ENCODE data around the gene CA10.
A peak's percentile ranks its signal among the peaks of the same experiment; 100 is the strongest.

Gene CA10

DNA sequence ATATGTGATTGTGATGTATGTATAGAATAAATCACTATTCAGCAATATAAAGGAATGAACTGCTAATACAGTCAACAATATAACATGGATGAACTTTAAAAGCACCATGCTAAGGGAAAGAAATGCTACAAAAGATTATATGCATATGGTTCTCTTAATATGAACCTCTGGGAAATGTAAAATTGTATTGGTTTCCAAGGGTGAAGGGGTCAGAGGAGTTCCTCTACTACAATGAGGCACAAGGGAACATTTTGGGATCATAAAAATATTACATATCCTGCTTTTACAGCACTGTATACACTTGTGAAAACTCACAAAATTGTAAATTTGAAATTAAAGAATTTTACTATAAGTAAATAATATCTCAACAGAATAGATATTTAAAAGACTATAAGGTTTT, 111.4 kb downstream of the CA10 start:
- no peak for DNase-seq (ENCODE audit: low spot score)

DNA sequence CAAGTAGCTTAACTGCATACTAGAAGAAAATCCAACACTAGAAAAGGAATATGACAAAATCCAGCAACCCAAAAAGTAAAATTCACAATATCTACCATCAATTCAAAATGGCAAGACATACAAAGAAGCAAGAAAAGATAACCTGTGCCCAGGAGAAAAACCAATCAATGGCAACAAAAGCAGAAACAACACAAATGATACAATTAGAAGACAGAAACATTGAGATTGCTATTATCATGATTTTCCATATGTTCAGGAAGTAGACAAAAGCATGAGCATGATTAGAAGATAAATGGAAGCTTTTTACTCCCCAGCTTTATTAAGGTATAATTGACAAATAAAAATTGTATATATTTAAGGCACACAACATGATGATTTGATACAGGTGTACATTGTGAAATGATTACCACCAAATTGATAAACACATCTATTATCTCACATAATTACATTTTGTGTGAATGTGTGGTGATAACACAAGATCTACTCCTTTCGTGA, 117.3 kb downstream of the CA10 start:
- DNase-seq (ENCODE audit: low spot score) = no peak

DNA sequence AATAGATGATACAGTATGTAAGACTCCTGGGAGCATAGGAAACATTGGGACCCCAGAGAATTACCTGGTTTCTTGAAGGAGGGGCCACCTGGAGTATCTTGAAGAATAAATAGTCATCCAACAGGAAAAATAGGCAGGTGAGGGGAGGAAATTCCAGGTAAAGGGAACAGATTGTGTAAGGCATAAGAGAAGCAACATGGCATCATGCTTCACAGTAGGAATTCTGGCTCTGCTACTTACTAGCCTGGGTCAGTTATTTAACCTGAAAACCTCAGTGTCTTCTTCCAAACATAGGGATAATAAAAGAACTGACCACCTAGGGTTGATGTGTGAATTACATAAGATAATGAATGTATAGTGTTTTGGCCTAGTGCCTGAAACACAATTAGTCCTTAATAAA, 122.1 kb downstream of the CA10 start:
- peak; percentile 95 for DNase-seq (ENCODE audit: low spot score)

DNA sequence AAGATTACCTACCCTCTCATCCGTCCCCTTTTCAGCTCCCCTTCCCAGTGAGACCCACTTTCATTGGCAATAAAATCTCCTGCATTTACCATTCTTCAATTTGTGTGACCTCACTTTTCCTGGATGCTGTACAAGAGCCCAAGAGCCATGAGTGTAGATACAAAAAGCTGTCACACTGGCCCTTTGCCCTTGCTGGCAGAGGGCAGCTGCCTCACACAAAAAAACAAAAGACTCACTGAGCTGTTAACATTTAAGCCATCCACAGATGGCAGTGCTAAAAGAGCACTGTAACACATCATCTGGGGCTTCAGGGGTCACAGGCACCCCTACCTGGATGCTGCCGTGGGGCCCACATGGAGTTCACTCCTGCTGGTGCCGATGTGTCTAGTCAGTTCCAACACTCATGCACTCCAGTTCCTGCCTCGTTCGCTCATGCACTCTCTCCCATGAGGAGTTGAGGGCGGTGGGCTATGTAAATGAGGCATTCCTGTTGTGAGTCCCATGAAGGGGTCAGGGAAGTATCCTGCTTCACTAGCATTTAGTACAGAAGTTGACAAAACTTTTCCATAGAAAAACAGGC, 123.1 kb downstream of the CA10 start:
- peak; percentile 95 for DNase-seq (ENCODE audit: low spot score)

DNA sequence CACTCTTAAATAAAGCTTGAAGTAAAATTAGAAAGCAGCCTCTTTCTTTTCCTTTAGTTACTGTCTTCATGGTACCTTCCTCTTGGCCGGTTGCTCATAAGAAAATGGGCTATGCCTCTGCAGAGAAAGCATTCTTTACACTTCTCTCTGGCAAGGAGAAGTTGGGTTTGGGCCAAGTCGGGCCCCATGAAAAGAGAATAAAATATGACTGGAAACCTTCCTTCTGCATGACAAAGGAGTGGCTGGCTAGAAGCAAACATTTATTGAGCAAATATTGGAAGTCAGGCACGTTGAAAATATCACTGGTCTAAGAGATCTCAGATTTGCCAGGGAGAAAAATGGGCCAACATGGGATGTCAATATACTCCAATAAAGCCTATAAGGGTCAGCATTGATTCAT, 126.1 kb downstream of the CA10 start:
- no peak for DNase-seq (ENCODE audit: low spot score)

DNA sequence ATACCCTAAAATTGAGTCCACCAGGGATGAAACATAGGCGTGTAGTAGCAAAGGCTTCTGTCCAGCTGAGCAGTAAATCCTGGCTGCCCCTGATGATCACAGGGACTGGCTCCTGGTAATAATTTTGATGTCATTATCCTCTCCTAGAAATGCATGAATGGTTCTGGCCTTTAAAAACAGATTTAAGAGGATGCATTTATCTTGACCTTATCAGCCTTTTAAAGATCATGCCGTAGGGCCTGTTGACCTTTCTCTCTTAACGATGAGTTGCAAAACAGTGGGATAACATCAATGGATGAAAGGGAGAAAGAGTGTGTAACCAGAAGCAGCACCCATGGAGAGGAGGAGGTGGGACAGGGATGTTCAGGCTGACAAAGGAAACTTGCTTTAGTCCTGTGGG, 128.5 kb downstream of the CA10 start:
- DNase-seq (ENCODE audit: low spot score) = no peak

DNA sequence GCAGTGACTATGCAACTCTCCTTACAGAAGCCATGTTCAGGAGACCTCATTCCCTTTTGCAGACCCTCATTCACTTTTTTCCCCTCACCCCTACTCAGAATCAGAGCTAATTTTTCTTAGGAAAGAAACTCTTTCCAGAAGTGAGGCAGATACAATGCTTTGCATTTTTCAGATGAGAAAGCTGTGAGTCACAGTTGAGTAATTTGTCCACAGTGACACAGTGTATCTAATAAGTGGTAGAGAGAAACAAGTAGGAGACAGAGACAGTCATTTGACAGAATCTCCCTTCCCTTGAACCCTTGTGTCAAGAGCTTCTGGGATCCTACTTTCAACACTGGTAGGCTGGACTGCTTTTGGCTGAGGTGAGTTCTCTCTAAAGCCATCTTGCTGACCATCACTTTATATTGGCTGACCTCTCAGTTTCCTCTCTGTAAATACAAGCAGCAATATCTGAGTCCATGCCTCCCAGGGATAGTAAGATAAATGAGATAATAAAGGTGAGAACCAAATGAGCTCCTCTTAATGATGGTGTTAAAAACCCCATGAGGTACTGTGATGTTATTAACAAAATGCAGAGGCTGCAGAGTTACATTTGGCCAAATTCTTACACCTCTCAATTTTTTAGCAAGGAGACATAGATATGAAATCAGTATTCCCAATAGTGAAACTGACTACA, 130.8 kb downstream of the CA10 start:
- DNase-seq (ENCODE audit: low spot score) = no peak

DNA sequence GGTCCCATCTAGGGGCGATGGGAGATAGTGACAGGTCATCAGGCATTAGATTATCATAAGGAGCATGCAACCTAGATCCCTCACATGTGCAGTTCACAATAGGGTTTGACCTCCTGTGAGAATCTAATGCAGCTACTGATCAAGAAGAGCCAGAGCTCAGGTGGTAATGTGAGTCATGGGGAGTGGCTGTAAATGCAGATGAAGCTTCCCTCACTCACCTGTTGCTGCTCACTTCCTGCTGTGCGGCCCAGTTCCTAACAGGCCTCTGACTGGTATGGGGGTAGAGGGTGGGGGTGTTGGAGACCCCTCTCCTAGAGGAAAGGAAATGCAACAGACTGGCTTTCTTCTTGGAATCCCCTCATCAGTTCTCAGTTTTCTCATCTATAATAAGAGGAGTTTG, 131.4 kb downstream of the CA10 start:
- no peak for DNase-seq (ENCODE audit: low spot score)

DNA sequence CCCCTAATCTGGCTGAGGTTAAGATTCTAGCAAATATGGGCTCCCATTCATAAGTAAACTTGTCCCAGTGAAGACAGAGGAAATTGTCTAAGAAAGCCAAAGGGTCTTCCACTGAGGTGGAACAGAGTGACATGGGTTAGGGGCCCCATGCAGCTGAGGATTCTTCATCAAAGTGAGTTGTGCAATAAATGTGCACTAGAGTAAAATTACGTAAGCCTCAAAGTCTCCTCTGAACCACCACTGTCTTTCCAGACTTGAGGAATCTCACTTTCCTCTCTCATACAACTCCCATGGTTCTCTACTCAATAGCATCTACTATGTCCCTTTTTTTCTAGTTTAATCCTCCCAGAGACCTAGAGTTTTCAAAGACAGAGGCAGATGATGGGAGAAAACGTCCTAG, 132.4 kb downstream of the CA10 start:
- no peak for DNase-seq (ENCODE audit: low spot score)

DNA sequence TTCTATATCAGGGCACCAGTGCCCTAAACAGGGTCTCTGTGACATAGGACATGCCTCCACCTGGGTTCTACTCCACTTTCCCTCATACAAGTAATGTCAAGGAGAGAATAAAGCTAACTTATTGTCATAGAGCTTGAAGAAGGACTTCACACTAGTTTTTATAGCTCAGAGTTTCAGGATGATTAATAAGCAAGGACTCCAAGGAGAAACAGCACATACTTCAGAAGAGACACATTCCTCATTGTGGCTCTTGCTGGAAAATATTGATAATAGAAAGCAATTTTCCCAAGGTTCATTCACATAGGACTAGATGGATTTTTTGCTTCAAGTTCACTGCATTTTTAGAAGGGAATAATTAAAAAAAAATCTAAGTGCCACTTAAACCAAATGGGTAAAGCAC, 133.3 kb downstream of the CA10 start:
- DNase-seq (ENCODE audit: low spot score) = no peak

DNA sequence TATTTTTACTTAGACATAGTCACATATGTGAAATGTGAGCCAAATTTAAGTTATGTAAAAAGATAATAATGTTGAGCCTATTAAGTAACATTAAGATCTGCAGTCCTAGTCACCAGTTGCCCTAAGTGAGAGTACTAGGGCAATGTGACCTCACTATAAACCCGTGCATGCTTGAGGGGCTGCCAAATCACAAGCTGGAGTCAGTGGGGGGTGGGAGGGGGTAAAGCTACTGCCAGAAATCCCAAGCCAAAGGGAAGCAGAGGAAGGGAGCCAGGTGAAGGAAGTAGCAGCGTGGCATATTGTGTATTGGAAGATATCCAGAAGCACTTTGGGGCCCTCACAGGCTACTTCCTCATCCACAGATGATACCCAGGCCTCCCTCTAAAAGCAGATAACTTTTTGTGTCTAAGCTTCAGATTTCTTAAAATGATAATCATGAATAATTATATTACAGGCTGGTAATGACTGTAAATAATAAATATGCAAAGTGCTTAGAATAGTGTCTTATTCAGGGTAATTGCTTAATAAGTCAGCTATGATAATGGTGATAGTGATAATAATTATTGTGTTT, 134.1 kb downstream of the CA10 start:
- DNase-seq (ENCODE audit: low spot score) = peak; percentile 96

DNA sequence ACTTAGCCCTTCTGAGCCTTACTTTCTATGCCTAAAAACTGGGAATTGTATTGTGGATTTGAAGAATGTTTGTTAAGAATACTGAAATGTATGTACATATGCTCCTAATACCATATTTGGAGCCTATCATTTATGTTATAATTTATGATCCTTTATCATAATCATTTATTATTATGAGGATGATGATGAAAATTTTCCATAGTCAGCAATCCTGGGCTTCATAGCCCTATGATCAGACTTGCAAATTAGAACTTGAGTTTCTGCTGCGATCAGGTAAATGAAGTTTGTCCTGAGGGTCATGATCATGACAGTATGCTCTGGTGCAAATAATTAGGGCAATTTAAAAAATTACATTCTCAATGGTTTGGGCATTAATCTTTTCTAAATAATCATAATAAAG, 147.4 kb downstream of the CA10 start:
- no peak for DNase-seq (ENCODE audit: low spot score)

DNA sequence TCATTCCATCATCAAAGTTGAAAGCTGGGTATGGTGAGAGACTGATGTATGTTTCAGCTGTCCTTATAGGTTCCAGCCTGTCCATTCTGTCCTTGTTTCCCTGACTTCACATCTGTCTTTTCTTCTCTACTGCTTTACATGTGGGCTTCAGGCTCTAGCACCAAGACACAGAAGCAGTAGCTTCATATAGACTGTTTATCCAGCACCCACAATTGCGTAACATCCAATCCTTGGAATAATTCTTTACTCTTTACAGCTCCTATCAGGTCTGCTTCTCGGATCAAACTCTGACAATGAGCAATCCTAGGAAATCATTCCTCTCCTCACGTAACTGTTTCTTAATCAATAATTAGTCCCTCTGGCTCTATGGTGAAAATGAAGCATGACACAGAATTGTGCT, 158.9 kb downstream of the CA10 start:
- DNase-seq (ENCODE audit: low spot score) = no peak

DNA sequence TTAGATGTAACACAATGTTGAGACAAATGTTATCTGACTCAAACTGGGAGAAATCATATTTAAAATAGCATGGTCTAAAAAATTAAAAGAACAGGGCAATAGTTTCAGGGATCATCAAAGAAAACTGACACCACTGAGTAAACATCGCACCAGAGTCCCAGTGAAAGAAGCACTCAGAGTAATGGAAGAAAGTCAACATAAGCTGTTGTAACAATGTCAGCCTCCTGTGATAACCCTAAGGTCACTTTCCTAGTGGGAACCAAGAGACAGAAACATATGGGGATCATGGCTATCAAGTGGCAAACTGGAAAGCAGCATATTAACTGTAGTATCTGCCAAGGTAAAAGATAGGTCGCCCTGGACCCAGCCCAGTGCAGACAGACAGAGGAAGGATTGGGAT, 160.8 kb downstream of the CA10 start:
- no peak for DNase-seq (ENCODE audit: low spot score)

DNA sequence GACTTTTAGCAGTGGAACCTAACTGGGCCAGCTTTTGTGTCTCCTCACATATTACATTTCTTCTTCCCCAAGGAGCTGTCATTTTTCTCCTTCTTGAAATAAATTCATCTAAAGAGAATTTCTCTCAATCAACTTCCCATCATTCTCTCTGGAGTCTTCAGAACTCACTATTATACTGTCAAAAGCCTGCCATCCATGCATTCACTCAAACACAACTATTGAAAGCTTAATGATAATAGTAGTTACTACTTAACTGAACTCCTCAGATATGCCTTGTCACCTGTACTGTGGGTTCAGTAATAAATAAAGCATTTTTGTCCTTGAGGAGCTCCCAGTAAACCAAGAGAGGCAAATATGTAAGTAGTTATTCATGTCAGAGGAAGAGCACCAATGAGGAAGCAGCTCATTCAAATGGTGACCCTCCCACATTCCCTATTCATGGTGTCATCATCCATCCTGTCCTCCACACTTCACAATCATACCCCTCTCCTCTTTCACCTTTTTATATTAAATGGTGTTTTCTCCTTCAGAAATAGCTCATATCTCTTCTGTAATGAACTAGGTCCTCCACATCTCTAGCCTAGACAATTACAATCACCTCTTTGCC, 162.6 kb downstream of the CA10 start:
- DNase-seq (ENCODE audit: low spot score) = no peak

DNA sequence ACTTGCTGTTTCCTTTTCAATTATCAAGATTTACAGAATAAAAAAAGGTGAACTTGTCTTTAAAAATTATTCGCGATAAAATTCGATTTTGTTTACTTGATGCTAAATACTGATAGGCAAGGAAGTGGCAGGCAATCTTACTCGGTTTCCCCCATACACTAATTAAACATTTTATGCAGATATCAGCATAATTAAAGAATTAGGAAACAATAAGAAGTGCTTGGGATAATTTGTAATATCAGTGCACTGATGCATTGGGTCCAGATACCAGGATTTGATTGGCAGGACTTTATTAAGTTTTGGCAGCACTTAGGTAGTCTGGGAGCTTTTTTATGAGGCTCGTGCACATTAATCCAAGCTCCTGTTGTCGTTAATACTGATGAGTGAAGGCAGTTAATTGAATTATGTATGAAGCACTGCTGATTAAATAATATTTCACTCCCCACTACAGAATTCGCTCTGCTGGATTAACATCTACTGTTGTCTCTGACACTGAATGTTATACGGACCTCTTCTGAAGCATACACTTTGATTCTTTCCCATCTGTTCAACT, 165.6 kb downstream of the CA10 start:
- DNase-seq (ENCODE audit: low spot score) = peak; percentile 35

DNA sequence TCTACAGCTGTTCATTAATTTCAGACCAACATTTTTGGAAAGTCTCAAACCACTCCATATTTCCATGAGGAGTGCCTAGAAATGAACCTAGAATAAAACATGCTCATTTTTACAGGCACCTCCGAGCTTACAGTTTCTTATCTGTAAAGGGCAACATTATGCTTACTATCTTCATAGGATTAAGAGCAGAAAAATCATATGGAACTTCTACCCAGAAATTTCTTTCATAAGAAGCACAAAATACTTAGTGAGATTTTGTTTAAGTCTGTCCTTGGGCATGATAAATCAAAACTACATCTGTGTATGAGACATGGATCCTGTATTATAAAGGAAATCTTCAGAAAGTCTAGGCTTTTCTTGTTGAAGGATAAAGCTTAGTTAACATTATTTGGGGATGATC, 187.4 kb downstream of the CA10 start:
- DNase-seq (ENCODE audit: low spot score) = no peak

DNA sequence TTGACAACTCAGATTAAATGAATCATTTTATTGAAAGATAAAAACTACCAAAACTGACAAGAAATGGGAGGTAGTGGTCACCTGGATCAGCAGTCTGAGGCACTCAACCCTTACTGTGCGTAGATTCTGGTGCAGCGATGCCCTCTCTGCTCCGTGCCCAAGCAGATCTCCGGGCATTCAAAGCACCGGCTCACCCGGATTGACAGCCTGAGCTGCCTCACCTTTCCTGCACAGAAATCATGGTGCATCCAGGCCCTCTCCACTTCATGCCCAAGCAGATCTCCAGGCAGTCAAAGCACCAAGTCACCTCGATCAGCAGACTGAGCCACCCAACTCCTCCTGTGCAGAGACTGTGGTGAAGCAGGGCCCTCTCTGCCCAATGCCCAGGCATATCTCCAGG, 196.8 kb downstream of the CA10 start:
- DNase-seq (ENCODE audit: low spot score) = no peak

DNA sequence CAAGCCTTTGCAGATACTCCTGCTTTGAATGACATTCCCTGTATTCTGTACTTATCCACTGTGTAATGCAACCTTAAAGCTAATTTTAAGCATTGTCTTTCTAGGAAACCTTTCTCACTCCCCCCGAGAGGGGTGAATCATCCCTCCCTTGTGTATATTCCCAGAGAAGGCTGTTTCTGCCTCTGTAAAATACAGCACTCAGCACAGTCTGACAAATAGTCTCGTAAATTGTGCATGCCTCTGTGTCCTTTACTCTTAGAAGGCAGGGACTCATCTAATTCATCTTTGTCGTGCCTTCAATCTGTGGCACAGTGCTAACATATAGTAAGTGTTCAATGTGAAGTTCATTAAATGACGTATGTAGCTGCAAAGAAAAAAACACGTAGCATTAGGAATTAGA, 200.7 kb downstream of the CA10 start:
- DNase-seq (ENCODE audit: low spot score) = no peak

DNA sequence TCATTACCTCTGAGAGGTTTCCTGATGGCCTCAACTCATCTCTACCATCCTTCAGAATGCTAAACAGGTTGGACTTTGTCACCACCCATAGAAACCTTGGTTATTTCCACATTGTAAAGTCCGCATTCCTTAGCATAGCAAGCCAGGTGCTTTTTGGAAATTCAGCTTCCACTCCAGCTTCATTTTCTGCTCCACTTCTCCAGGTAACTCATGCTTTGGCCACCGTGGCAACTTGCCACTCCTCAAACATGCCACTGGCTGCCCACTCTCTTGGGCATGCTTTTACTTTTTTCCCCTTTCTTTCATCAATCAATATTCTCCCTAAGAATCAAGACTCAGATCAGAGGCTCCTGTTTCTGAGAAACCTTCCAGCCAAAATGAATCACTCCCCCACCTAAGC, 203.3 kb downstream of the CA10 start:
- DNase-seq (ENCODE audit: low spot score) = peak; percentile 71

DNA sequence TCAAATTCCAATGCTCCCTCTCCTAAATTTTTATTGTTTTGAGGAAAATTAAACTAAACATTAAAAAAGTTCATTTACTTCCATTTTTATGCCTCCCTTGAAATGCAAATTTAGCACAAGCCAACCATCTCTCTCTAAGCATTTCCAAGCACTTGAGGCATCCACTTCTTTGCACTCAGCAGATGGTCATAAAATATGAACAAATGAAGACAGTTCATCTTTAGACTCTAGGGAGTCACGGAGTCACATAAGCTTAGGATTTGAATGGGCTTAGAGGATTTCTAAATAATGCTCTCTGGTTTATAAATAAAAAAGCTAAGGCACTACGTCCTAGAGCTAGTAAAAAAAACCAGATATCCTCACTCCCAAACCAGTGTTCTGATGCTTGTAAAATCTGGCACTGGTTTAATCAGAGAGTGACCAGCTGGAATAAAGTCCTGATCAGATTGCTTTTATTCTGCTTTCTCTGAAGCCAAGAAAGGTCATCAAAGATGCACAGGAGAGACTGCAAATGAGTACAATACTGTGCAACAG, 204.2 kb downstream of the CA10 start:
- no peak for DNase-seq (ENCODE audit: low spot score)

DNA sequence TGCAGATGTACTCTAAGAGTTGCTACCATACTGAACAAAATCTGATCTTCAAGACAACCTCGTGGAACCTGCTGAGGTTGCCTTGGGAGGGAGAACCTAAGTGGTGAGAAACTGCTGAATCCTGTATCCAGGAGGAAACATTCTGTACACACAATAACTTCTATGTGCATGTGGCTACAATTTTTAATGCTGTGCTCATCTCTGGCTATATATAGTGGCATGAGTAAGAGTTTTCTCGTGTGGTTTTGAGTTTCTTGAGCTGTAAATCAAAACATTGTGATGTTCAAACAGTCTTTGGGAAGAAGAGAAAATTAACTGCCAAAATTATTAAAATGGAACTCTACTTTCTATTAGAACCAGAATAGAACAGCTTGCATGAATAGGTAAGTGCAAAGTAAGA, 206.8 kb downstream of the CA10 start:
- DNase-seq (ENCODE audit: low spot score) = no peak

DNA sequence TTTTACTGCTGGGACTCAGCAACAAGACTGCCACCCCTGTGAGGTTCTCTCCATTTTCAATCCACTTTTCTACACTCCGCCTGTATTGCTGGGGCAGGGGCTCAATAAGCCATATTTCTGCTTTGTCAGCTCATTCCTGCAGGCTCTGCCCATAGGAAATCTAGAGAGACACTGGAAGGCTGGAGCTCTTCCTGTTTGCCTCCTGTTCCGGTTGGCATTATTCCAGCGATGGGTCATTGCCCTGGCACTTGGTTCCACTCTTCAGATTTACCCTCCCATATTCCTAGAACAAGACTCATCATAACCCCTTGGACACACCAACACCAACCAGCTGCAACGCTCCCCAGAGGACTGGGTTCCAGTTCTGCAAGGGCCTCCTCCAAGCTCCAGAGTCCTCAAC, 210.4 kb downstream of the CA10 start:
- DNase-seq (ENCODE audit: low spot score) = peak; percentile 44
